H1 (cell line): ENCODE measurements around the gene MPRIP. TPM values are rescaled to one million over a fixed set of nuclear protein-coding genes. Genes with fewer than 3 reads are reported as not detected.

Experiments
- BCL11A ChIP-seq, 2 experiments: IDR thresholded peaks; one replicate each; pipeline ENCODE4 v1.6.1; 2011; ENCODE audit warnings: low read depth in 2 of 2, low read length in 2 of 2, mild to moderate bottlenecking in 2 of 2
- EZH2 ChIP-seq: fragments of 200-600 bp; sonication (generic); IDR thresholded peaks from 2 replicates; pipeline ENCODE4 v1.7.1; 2012; ENCODE audit warnings: low read depth, mild to moderate bottlenecking, moderate library complexity, low read length, inconsistent platforms; ENCODE audit not compliant: severe bottlenecking
- HDAC2 ChIP-seq, 2 experiments: fragments of 300-600 bp in 1 of 2; sonication (generic) in 1 of 2; IDR thresholded peaks; 2 replicates each; pipeline ENCODE4 v1.6.1; 2011 to 2012; ENCODE audit warnings: low read depth in 2 of 2, low read length in 2 of 2, mild to moderate bottlenecking in 2 of 2, moderate library complexity in 2 of 2, borderline replicate concordance in 1 of 2, inconsistent platforms in 1 of 2
- RAD21 ChIP-seq, 2 experiments: IDR thresholded peaks in 1 of 2; conservative IDR thresholded peaks in 1 of 2; 2 replicates each; pipeline ENCODE4 v1.6.1; 2011; ENCODE audit warnings: low read depth in 2 of 2, low read length in 2 of 2, improper control_type of control experiment in 1 of 2, inconsistent platforms in 1 of 2, mild to moderate bottlenecking in 1 of 2, moderate library complexity in 1 of 2
- SP2 ChIP-seq: IDR thresholded peaks from 2 replicates; pipeline ENCODE4 v1.6.1; 2012; ENCODE audit warnings: mild to moderate bottlenecking, low read length, inconsistent platforms
- TEAD4 ChIP-seq: IDR thresholded peaks from 2 replicates; pipeline ENCODE4 v1.6.1; 2012; ENCODE audit warnings: low read depth, low read length, inconsistent platforms, mixed read lengths
- polyA plus RNA-seq, 7 experiments: library from polyadenylated mRNA; depleted of rRNA in 3 of 7; stranded (reverse) in 5 of 7; unstranded in 2 of 7; fragments of >200 nt in 5 of 7; fragments of 200-250 nt in 2 of 7; gene quantifications; 1 replicate in 5 of 7; 2 replicates in 1 of 7; 4 replicates in 1 of 7; pipeline versions ENCODE4 v1.2.1 to v1.2.3, GENCODE V29; 2011 to 2013; ENCODE audit warnings: missing spikeins in 2 of 7, mixed read lengths in 2 of 7
- total RNA-seq: library from RNA; stranded (reverse); fragmentation: NEBNext Ultra II Directional; extraction: Animal tissue kit (Norgen Biotek cat#: 25700); gene quantifications from 2 replicates; pipeline ENCODE4 v1.2.1, GENCODE V29; 2021
- TF ChIP-seq, protein P1 (sequence below): fragments of 300-600 bp; sonication (generic); IDR thresholded peaks from 2 replicates; pipeline ENCODE4 v1.7.1; 2012; ENCODE audit warnings: low read length, moderate library complexity, mild to moderate bottlenecking, inconsistent platforms; ENCODE audit not compliant: insufficient replicate concordance
- TF ChIP-seq, protein P2 (sequence below): IDR thresholded peaks from 2 replicates; pipeline ENCODE4 v1.6.1; 2012; ENCODE audit warnings: low read length, inconsistent platforms

MPRIP gene
- total and polyA plus RNA-seq, 2 of the 8 experiments (the other 6 are each of a cell fraction or from before 2014, with no cell fraction given): 48.6 to 146 TPM

DNA sequence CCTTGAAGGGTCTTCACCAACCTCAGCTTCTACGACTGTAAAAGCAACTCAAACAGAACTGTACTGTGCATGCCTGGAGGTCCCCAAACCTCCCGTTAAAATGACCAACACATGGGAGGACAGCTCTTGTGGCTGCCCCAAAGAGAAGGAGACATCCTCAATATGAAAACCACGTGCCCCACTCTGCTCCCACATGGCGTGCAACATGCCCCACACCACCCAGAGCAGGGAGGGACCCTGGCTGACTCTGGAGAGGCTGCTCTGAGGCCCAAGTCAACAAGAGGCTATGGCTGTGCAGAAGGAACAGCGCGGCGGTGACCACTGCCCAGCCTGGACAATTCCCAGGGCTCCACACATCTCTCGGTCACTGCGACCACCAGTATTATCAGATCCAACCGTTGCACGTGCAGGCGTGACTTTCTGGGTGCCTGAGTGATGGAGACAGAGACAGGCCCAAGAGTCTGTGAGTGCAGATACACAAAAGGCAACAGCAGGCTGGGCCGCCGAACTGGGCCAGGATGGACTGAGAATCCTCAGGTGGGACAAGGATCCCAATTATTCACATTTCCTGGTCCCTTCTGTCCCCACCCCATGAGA lies 162.5 kb downstream of the MPRIP start (continued):
- TF ChIP-seq, protein P1, sequence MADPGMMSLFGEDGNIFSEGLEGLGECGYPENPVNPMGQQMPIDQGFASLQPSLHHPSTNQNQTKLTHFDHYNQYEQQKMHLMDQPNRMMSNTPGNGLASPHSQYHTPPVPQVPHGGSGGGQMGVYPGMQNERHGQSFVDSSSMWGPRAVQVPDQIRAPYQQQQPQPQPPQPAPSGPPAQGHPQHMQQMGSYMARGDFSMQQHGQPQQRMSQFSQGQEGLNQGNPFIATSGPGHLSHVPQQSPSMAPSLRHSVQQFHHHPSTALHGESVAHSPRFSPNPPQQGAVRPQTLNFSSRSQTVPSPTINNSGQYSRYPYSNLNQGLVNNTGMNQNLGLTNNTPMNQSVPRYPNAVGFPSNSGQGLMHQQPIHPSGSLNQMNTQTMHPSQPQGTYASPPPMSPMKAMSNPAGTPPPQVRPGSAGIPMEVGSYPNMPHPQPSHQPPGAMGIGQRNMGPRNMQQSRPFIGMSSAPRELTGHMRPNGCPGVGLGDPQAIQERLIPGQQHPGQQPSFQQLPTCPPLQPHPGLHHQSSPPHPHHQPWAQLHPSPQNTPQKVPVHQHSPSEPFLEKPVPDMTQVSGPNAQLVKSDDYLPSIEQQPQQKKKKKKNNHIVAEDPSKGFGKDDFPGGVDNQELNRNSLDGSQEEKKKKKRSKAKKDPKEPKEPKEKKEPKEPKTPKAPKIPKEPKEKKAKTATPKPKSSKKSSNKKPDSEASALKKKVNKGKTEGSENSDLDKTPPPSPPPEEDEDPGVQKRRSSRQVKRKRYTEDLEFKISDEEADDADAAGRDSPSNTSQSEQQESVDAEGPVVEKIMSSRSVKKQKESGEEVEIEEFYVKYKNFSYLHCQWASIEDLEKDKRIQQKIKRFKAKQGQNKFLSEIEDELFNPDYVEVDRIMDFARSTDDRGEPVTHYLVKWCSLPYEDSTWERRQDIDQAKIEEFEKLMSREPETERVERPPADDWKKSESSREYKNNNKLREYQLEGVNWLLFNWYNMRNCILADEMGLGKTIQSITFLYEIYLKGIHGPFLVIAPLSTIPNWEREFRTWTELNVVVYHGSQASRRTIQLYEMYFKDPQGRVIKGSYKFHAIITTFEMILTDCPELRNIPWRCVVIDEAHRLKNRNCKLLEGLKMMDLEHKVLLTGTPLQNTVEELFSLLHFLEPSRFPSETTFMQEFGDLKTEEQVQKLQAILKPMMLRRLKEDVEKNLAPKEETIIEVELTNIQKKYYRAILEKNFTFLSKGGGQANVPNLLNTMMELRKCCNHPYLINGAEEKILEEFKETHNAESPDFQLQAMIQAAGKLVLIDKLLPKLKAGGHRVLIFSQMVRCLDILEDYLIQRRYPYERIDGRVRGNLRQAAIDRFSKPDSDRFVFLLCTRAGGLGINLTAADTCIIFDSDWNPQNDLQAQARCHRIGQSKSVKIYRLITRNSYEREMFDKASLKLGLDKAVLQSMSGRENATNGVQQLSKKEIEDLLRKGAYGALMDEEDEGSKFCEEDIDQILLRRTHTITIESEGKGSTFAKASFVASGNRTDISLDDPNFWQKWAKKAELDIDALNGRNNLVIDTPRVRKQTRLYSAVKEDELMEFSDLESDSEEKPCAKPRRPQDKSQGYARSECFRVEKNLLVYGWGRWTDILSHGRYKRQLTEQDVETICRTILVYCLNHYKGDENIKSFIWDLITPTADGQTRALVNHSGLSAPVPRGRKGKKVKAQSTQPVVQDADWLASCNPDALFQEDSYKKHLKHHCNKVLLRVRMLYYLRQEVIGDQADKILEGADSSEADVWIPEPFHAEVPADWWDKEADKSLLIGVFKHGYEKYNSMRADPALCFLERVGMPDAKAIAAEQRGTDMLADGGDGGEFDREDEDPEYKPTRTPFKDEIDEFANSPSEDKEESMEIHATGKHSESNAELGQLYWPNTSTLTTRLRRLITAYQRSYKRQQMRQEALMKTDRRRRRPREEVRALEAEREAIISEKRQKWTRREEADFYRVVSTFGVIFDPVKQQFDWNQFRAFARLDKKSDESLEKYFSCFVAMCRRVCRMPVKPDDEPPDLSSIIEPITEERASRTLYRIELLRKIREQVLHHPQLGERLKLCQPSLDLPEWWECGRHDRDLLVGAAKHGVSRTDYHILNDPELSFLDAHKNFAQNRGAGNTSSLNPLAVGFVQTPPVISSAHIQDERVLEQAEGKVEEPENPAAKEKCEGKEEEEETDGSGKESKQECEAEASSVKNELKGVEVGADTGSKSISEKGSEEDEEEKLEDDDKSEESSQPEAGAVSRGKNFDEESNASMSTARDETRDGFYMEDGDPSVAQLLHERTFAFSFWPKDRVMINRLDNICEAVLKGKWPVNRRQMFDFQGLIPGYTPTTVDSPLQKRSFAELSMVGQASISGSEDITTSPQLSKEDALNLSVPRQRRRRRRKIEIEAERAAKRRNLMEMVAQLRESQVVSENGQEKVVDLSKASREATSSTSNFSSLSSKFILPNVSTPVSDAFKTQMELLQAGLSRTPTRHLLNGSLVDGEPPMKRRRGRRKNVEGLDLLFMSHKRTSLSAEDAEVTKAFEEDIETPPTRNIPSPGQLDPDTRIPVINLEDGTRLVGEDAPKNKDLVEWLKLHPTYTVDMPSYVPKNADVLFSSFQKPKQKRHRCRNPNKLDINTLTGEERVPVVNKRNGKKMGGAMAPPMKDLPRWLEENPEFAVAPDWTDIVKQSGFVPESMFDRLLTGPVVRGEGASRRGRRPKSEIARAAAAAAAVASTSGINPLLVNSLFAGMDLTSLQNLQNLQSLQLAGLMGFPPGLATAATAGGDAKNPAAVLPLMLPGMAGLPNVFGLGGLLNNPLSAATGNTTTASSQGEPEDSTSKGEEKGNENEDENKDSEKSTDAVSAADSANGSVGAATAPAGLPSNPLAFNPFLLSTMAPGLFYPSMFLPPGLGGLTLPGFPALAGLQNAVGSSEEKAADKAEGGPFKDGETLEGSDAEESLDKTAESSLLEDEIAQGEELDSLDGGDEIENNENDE: no peak
- no peak for TF ChIP-seq BCL11A (IDR thresholded peaks at IDR 0.05; ENCODE audit: low read depth in 2 of 2, low read length in 2 of 2)
- TF ChIP-seq SP2: no peak
- no peak for TF ChIP-seq TEAD4
- no peak for TF ChIP-seq HDAC2 (IDR thresholded peaks at IDR 0.05; ENCODE audit: borderline replicate concordance in 1 of 2, low read depth in 2 of 2, low read length in 2 of 2)
- TF ChIP-seq EZH2: no peak
- TF ChIP-seq, protein P2, sequence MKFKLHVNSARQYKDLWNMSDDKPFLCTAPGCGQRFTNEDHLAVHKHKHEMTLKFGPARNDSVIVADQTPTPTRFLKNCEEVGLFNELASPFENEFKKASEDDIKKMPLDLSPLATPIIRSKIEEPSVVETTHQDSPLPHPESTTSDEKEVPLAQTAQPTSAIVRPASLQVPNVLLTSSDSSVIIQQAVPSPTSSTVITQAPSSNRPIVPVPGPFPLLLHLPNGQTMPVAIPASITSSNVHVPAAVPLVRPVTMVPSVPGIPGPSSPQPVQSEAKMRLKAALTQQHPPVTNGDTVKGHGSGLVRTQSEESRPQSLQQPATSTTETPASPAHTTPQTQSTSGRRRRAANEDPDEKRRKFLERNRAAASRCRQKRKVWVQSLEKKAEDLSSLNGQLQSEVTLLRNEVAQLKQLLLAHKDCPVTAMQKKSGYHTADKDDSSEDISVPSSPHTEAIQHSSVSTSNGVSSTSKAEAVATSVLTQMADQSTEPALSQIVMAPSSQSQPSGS: no peak
- TF ChIP-seq RAD21 (IDR thresholded peaks at IDR 0.05 in 1 of 2, conservative IDR thresholded peaks at IDR 0.05 in 1 of 2; ENCODE audit: low read depth in 2 of 2, low read length in 2 of 2): no peak
